NCI-H2227 (cell line): Measurements from ENCODE around the gene TPPP.
A peak's percentile ranks its signal among the peaks of the same experiment; 100 is the strongest.

ENCODE experiments used
- DNase-seq: peaks from one replicate; lab custom pipeline; 2025; ENCODE audit not compliant: unreplicated experiment; lab: John Stamatoyannopoulos, UW

The TPPP gene

DNA sequence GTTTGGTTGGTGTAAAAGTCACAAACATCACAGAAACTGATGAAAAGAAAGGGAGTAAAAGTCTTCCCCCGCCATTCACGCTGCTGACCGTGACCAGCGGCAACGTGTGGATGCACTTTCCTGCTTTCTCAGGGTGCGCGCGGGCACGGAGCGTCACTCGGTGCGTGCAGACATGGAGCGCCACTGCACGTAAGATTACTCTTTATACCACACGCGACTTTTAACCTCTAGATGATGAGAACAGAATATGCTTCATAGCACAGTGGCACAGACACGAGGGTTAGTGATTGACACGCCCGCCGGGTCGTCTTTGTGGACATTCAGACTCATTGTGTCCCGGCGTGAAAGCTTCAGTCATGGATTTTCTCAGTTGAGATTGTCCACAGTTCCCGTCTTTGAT, 65.3 kb downstream of the TPPP start:
- no peak for DNase-seq

DNA sequence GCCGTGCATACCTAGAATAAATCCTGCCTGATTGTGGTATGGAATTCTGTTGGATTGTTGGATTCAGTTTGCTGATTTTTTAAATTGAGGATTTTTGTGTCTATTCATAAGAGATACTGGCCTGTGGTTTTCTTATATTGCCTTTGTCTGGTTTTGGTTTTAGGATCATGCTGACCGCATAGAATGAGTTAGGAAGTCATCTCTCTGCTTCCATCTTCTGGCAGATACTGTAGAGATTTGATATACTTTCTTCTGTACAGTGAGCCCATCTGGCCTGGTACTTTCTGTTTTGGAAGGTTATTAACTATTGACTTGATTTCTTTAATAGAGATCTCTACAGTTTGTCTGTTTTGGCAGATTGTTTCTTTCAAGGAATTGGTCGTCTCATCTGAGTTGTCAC, 66.3 kb downstream of the TPPP start:
- DNase-seq = no peak

- no peak for DNase-seq
These were observed 67.6 kb downstream of the TPPP start for GRCh38 chr5:625516-625915.

- no peak for DNase-seq
These were observed 68.3 kb downstream of the TPPP start for GRCh38 chr5:624951-625230.

DNA sequence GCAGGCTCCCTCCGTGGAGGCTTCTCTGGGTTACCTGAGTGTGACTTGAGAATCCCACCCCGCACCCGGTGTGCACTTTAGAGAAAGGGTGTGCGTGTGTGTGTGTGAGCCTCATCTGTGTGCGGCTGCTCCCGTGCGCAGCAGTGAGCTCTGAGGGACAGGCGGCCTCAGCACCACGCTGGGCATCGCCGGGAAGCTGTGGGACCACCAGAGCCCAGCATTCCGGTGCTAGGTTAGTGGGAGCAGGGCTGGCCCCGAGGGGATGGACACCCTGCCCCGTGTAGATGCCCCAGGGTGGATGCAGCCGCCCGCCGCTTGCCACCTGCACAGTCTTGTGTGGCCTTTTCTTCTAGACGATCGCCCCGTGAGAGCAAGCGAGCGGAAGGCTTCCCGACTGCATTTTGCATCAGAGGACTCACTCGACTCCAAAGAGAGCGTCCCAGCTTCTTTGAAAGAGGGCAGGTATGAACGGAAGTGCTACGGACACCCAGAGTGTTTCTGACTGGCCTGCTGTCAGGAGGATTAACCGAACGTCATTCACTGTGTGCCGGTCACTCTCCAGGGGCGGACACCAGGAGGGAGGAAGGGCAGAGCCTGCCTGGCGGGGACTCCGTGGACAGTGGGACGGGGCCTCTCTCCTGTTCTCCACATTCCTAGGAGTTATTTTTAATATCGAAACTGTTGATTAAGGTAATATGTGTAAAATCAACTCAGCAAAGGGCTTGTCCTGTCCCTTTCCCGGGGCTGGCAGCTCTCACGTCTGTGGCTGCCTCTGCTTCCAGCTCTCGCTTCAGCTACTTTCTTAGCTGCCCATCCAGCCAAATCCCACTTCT, 68.8 kb downstream of the TPPP start:
- DNase-seq = no peak

GRCh38 chr5:623531-623930, 69.6 kb downstream of the TPPP start:
- no peak for DNase-seq

DNA sequence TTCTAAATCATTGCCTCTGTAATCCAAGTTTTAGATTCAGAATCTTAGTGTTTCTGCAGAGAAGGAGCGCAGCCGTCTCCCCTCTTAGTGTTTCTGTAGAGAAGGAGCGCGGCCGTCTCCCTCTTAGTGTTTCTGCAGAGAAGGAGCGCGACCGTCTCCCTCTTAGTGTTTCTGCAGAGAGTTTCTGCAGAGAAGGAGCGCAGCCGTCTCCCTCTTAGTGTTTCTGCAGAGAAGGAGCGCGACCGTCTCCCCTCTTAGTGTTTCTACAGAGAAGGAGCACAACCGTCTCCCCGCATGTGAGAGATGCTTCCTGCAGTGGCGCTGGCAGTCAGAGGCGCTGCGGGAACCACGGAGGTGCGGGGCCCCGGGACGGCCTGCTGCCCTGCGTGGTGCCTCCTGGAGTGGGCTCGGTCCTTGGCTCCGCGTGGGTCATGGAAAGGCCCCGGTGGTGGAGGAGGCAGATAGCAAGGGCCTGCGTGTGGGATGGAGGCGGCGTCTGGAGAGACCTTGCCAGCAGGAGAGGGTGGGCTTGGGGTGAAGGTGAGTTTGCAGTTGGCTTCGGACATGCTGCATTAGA, 70.1 kb downstream of the TPPP start:
- DNase-seq = no peak

DNA sequence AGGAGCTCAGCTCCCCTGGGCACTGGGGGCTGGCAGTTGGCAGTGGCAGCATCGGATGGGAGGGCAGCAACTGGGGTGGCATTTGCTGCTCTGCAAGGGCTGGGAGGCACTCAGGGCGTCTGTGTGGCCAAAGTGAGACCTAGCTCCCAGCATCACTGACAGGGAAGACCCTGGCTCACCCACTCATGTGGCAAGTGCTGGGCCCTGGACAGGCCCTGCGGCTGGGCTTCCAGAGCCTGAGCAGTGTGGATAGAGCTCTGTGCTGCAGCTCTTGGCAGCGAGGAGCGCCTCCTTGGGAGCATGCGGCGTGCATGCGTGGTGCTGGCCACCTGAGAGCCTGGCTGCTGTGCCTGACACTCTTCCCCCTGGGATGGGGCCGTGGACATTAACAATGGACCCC, 70.8 kb downstream of the TPPP start:
- DNase-seq = no peak

GRCh38 chr5:621341-621761, 71.8 kb downstream of the TPPP start:
- no peak for DNase-seq

- DNase-seq = no peak
These were observed 72.5 kb downstream of the TPPP start for GRCh38 chr5:620586-621180.

- no peak for DNase-seq
These were observed 73.0 kb downstream of the TPPP start for GRCh38 chr5:620152-620551.

GRCh38 chr5:619444-619843, 73.7 kb downstream of the TPPP start:
- no peak for DNase-seq

DNA sequence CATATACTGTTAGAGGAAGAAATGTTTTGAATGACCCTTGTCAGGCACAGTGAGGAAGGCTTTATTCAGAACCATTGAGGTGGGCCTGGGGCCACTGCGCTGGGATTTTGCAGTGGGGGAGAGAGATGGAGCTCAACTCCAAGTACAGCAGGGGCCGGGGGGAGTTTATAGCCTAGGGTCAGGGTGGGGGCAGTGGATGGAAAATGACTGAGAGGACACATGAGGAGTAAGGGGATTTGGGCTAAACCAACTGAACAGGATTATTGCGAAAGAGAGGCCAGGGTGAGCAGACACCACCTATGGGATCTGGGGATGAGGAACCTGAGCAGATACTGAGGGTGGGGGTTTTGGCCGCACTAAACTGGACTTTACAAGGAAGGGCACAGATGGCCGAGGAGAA, 74.7 kb downstream of the TPPP start:
- DNase-seq = no peak

GRCh38 chr5:617896-618295, 75.3 kb downstream of the TPPP start:
- DNase-seq = no peak

GRCh38 chr5:616484-617039, 76.6 kb downstream of the TPPP start:
- no peak for DNase-seq

DNA sequence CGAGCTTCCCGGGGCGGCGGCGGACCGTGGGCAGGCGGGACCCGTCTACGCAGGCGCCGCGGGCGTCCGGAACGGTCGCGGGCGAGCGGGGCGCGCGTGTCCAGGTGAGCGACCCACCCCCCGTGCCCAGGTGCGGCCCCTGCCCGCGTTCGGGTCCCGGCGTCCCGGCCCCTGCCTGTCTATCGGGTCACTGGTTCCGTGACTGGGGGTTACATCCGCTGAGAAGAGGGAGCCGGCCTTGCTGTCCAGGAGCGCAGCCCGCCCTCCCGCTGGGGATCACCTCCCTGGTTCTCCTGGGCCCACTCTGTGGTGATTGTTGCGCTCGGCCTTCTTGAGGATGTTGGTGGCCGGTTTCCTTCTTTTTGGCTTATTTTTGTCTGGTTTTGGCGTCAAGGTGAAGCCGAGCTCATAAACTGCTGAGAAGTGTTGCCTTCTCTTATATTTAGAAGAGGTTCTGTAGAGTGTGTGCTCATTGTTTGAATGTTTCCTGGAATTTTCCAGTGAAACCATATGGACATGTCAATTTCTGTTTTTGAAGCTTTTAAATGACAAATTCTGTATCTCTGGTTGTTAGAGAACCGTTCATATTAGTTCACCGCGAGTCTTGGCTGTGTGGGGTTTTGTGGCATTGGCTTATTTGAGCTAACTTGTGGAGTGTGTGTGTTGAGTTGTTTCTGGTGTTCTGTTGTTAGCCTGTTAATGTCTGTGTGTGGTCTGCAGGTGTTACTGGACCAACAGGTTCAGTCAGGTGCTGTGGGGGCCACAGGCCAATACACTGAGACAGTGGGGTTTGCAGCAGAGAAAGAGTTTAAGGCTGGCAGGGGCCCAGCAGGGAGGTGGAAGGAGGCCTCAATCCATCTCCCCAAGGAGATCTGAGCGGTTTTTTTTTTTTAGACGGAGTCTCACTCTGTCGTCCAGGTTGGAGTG, 80.4 kb downstream of the TPPP start:
- DNase-seq = peak; percentile 70

DNA sequence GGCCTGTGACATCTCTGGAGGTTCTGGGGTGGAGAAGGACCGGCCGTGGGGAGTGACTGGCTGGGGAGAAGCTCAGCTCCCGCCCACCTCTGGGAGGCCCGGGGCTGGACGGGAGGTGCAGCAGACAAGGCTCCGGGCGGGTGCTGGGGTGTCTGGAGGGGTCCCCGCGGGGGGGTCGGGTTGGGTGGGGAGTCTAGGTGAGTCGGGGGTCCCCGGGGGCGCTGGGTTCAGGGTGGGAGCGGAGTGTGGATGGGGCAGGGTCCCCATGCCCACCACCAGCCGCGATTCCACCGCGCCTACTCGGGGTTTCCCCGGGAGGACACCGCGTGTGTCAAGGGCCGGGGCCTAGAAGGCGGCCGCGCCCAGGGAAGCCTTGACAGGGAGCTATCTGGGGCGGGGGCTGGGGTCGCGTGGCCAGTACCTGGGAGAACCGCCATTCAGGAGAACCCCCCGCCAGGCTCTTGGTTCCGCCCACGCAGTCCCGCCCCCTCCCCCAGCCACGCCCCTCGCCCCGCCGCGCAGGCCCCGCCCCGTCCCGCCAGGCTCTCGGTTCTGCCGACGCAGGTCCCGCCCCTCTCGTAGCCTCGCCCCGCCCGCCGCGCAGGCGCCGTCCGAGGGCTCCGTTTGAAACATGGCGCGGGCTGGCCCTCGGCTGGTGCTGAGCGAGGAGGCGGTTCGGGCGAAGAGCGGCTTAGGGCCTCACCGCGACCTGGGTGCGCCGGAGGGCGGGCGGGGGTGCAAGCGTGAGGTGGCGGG, 81.2 kb downstream of the TPPP start, which contains the start of gene CEP72:
Gene CEP72, plus strand, starts transcription at position 610 of the 756 bp plus-strand sequence. Its CDS starts 22 bp downstream, at position 632.
- DNase-seq = peak; percentile 98

GRCh38 chr5:610744-611730, 82.1 kb downstream of the TPPP start:
- DNase-seq = no peak
